ENCODE data around the gene SMS.

Gene SMS

DNA sequence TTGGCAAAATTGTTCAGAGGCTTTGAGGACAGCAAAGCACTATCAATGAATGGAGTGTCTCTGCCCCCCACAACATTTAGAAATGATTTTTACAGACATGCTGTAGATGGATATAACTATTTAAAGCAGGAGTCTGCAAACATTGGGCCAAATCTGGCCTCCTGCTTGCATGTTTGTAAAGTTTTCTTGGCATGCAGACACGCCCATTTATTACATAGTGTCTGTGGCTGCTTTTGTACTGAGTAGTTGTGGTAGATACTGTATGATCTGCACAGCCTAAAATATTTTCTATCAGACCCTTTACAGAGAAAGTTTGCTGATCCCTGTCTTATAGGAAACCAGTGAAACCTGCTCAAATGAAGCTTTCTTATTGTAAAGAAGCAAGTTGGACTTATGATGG is 46.1 kb downstream of the SMS start:
- DNase-seq, result no peak

DNA sequence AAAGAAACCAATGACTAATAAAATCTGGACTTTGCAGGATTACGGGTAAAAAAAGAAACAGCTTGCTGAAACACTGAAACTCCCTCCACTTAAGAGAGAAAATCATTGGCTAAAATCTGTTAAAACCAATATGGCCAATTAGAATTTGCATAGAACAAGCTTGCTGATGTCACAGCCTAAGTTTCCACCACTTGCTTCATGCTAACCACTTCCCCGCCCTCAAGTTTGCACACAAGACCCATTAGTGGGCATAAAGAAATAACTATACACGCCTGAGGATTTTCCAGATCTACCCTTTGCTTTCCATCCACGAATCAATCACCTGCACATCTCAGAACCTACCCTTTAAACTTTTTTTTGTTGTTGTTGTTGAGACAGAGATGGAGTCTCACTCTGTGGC is 48.9 kb downstream of the SMS start:
- no peak for DNase-seq

DNA sequence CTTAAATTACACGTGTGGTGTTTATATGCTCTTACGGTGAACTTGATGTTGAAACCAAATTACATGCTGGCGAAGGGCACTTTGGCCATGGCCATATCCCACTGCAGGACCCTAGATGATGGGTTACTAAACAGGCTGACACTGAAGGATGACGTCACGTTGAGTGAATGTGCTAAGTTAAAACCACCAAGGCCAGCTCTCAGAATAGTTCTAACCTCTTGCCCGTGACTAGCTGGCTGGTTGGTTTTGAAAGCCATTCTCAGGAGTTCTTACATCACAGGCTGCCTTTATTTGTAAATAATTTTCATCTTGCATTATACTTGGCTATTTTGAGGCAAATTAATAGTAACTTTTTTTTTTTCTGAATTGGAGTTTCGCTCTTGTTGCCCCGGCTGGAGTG is 50.3 kb downstream of the SMS start:
- DNase-seq, result no peak

DNA sequence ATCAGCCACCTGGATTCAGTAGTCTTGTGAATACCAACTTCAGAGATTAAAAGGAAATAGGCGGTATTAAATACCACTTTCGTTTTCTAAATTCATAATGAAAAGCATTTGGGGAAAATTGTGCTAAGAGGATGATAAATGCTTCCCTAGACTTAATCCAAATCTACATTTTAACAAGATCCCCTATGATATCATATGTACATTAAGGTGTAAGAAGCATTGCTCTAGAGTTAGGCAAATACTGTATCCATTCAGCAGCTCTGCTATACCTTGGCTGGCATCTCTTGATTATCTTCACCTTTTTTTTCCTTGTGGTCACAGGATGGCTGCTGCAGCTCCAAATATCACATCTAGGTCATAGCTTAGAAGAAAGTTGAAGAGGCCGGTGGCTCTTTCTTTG is 51.0 kb downstream of the SMS start:
- no peak for DNase-seq

DNA sequence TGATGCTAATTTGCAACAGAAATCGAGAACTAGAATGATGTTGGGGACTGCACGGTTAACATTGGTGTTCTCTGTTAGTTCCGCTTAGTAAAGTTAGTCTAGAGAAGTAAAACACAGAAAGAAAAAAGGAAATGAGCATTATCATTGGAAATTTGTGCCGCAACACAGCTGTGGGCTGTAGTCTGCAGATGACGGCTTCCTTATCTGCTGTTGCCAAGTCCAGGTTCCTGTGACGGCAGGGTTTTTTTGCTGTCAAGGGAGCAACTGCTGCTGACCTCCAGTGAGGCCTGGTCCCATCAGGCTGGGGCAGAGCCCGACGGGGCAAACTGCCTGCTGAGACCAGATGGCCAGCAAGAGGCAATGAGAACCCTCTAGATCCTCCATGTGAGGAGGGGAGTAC is 52.8 kb downstream of the SMS start:
- peak; percentile 61 for DNase-seq

DNA sequence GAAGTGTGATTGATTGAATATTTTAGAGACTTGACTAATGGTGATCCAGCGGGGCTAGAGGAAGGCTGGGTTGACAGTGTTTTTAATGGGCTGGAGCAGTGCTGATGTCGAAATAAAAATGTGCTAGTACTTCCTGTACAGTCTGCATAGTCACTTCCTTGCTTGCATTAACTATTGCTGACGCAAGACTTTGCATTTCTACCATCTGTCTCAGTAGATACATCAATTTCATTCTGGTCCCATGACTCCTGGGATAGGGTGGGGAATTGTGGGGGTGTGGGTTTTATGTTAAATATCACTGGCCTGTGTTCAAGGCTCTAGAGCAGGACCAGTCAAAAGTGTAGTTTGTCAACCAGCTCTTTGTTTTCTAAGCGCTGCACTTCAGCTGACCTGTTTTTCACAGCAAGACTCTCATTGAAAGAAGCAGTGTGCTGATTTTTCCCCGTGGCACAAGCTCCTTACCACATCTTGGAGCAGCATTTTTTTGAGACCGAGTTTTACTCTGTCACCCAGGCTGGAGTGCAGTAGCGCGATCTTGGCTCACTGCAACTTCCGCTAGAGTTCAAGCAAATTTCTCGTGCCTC is 56.5 kb downstream of the SMS start:
- DNase-seq, result peak; percentile 21

DNA sequence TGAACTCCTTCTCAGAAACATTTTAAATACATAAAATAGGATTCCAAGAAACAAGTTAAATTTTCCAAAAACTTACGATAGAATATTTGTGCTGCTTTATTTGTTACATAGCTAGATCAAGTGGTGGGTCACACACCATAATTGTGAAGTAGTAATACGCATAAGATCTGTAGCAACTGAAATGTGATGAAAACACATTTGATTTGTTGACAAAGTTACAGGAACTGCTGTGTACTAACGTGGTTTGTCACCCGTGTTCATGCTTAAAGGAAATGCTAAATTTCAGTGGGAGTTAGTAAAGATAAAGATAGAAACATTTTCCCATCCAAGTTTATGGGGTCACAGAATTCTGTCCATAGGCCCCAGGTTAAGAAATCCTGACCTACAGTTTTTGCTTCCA is 57.5 kb downstream of the SMS start:
- no peak for DNase-seq

DNA sequence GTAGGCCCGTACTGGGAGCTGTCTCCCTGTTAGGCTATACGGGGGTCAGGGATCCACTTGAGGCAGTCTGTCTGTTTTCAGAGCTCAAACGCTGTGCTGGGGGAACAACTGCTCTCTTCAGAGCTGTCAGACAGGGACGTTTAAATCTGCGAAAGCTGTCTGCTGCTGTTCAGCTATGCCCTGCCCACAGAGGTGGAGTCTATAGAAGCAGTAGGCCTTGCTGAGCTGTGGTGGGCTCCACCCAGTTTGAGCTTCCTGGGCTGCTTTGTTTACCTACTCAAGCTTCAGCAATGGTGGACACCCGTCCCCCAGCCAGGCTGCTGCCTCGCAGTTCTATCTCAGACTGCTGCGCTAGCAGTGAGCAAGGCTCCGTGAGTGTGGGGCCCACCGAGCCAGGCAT is 64.4 kb downstream of the SMS start:
- no peak for DNase-seq

DNA sequence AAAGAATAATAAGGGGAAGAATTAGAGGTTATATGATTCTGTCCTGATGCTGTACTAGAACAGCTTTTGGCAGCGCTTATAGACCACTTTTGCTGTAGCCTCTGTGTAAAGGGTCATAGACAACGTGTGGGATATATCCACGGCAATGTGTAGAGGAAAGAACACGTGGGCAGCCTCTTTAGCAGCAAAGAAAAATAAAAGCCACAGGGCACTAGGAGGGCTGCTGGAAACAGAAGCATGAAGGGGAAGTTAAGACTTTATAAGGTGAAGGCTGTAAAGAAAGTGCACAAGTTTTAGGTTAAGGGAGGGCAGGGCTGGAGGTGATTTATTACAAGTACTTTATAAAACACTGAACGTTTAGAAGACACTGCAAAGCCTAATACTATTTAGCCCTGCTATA is 71.5 kb downstream of the SMS start:
- DNase-seq, result no peak

DNA sequence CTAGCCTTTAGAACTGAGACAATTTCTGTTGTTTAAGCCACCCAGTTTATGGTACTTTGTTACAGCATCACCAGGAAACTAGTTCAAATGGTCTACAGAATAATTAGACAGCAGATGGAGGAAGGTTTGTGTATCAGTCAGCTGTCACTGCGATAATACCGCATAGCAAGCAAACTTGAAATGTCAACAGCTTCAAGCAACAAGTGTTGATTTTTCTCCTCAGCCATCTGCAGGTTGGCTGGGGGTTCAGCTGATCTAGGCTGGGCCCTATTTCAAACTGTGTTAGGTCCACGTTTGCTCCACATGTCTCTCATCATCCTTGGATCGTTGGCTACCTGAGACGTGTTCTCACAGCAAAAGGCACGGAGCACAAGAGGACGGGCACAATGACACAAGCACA is 72.4 kb downstream of the SMS start:
- no peak for DNase-seq

DNA sequence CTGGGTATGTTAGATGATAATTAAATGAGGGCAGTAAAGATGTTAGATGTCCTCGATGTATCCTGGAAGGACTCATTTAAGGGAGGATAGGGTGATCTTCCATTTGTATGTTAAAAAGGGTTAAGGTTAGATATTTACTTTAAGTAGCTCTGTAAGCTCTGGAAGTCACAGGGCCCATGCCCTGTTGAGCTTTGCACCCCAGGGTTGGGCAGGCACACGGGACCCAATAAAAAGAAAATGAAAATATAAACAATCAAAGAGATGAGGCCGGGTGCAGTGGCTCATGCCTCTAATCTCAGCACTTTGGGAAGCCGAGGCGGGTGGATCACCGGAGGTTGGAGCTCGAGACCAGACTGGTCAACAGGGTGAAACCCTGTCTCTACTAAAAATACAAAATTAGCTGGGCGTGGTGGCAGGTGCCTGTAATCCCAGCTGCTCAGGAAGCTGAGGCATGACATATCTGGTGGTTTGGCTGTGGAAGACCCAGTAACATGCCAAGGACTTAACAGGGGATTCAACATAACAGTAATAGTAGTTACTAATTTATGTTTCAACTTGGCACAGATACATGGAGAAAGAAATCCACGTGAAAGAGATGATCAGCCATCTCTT is 74.7 kb downstream of the SMS start:
- DNase-seq, result no peak

DNA sequence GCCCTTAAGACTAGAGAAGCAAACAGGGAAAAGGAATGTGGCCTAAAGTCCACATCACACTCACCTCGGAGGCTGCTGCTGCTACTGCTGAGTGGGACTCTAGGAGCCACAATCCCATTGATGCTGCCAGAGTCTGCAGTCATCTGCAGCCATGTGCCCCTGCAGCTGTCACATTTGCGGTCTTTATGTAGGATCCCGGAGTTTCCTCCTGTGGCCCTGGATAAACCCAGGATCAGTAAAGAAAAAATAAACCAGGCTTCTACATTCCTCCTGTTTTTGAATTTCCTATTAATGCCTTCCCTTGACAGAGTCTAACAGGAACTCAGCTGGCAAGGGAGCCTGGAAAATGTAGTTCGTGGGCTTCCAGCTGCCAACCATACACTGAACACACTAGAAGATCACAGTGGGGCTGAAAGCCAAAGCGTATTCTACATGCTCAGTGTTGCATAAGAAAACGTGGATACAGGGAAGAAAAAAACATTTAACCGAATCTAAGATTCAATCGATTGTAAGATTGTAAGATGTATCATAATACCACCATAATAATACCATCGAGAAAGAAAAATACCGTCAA is 81.3 kb downstream of the SMS start:
- DNase-seq, result no peak

DNA sequence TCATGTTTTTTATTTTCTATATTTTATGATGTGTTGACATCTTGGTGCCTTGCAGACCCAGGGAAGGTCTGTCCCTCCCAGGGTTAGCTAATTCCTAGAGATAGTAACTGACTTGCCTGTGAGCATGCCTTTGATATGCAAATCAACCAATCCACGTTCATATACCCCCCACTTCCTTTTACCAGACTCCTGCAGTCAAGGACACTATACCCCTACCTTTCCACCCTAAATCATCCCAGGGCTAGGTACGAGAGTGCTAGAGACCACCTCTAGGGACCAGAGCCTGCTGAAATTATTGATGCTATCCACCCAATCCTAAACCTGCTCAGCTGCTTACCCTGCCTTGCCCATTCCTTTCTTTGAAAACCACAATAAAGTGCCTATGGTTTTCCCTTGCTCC is 84.1 kb downstream of the SMS start:
- no peak for DNase-seq

DNA sequence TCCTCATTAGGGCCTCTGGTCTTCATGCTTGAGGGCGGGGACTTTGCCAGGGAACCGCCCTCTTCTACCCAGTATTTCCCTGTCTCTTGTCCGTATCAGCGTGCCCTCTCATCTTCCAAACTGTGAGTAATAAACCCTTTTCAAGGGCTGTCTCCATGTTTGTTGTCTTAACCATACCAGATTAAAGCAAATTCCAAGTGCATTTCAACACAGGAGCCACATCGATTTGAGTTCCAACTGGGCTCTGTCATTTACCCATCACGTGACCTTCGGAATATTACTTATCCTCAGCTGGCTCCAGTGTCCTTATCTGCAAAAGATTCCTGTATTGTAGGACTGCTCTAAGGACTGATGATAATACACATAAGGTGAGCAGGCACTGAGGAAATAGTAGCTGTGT is 85.2 kb downstream of the SMS start:
- DNase-seq, result no peak

DNA sequence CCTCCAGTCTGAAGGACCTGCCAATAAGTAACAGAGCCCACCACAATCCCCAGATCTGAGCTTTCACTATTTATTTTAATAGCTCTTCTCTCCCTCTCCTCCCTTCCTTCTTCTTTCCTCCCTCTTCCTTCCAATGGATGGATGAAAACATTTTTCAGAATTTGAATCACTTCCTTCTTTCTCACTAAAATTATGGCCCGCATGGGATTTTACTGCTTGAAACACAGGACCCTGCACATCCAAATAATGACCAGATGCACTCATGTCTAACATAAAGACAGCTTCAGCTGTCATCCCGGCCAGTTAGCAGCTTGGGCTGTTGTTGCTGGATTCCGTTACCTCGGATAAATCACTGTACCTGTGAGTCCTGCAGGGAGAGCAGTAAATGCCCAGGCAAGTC is 86.2 kb downstream of the SMS start:
- DNase-seq, result no peak

DNA sequence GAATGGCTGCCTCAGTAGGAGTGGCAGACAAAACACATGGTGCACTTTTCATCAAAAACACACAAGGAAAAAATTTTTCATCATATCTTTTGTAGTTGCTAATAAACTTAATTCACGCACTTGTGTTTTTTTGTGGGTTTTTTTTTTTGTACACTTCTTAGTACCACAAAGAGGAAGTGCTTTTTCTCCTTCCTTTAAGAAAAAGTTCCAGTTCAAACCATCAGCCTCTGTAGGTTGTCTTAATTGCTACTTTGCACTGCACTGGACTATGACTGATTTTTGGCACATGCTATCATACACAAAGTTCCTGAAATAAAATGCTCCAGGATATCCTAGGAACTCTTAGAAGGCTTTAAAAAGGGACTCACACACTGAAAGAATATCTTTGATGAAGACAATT is 91.6 kb downstream of the SMS start, which contains the start of gene PHEX:
TSS of gene PHEX (plus strand) at position 242 of the 400 bp plus-strand sequence. CDS start 681 bp downstream, outside the sequence.
- DNase-seq, result no peak

DNA sequence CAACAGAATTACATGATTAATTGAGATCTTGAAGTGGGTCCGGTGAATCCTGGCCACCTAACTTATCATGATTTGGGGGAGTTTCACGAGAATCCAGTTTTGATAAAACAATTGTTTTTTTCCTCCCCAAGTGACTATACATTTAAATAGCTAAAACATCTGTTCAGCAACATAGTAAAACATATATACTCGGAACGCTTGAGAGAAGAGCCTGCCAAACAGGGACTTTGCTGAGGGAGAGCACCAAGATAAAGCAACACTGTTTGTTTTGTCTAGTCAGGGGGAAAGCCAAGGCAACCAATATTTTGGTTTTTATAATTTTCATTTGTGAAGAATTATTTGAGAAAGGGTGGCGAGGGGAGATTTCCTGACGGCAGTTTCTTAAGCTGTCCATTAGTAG is 92.0 kb downstream of the SMS start:
- DNase-seq, result no peak

DNA sequence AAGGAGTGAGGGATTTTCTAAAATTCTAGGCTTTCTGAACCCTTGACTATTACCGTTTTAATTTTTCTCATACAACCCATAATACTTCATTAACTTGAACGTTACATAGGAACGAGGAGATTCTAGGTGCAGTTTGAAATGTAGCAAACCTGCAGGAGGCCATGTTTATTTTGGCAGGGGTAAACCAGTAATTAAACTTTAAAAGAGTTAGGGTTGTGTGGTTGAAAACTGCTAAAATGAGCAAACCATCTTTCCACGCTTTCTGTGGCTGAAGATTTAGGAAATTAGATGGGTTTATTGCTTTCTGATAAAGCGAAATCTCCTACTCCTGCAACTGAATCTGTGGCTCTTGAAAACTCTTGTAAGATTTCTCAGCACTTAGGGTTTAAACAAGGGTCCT is 93.3 kb downstream of the SMS start:
- no peak for DNase-seq

DNA sequence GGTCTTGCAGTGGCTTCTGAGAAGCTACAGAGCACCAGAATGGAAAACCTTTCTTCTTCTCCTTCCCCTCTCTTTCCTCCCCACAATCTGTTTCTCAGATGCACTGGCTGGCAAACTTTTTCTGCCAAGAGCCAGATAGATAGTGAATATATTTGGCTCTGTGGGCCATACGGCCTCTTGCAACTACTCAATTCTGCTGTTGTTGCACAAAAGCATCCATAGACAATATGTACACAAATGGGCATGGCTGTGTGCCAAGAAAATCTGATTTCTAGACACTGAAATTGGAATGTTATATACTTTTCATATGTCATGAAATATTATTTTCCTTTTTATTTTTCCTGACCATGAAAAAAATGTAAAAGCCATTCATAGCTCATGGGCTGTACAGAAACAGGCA is 94.7 kb downstream of the SMS start:
- no peak for DNase-seq

DNA sequence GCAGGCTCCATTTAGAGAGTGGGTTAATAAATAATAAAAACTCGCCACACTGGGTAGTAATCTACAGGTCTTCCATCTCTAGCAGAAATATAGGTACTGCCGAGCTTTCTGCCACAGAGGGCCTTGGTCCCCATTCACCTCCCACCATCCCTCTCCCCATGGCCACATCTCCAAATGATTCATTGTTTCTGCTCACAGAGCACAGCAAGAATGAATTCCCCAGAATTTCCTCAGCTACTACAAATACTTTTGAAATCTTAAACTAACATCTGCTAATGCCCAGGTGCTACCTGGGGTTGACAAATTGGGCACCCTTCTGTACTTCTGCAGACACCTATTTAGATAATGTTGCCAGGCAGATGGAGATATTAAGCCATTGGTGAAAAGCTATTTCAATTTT is 96.7 kb downstream of the SMS start:
- no peak for DNase-seq

DNA sequence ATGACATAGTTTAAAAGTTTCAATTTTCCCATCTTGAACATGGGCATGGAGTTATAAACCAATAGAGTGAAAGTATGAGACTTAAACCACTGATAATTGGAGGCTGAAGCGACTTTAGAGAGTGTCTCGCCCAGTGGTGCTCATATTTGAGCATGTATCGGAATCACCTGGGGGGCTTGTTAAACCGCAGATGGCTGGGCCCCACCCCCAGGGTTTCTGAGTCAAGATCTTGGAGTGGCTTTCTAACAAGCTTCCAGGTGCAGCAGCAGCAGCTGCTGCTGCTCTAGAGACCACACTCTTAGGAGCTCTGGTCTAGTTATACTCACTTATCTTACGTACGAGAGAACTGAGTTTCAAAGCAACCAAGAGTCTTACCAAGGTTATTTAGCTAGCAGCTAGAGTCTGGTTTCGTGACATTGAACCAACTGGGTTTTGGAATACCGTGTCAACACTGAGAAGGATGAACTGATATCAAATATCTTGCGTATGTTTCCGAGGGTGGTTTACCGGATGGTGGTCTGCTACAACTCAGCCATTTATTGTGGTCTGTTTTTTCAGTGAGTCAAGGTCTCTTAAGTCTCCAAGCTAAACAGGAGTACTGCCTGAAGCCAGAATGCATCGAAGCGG is 97.5 kb downstream of the SMS start:
- DNase-seq, result no peak

DNA sequence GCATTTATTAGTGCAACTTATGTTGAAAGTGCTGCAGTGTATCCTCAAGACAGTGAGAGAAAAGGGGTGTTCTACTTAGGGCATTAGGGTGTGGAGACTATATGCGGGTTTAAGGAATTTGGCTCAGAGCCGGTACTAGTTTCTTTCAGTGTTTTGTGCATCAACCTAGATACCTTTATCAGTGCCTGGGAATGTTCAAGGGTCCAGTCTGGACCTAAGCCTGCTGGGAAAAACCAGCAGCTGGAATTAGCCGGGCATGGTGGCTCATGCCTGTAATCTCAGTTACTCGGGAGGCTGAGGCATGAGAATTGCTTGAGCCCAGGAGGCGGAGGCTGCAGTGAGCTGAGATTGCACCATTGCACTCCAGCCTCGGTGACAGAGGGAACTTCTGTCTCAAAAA is 99.0 kb downstream of the SMS start:
- no peak for DNase-seq

DNA sequence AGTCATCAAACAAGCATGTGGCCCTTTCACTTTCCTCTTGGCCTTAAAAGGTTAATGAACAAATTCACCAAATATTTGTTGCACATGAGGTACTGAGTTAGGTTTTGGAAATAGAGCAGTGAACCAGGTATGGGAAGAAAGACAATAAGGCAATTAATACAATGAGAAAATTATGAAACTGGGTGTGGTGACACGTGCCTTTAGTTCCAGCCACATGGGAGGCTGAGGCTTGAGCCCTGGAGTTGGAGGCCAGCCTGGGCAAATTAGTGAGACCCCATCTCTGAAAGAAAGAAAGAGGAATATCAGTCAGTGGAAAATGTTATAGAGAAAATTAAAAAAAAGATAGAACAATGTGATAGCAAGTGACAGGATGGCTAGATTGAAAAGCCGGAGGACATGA is 99.7 kb downstream of the SMS start:
- DNase-seq, result no peak

DNA sequence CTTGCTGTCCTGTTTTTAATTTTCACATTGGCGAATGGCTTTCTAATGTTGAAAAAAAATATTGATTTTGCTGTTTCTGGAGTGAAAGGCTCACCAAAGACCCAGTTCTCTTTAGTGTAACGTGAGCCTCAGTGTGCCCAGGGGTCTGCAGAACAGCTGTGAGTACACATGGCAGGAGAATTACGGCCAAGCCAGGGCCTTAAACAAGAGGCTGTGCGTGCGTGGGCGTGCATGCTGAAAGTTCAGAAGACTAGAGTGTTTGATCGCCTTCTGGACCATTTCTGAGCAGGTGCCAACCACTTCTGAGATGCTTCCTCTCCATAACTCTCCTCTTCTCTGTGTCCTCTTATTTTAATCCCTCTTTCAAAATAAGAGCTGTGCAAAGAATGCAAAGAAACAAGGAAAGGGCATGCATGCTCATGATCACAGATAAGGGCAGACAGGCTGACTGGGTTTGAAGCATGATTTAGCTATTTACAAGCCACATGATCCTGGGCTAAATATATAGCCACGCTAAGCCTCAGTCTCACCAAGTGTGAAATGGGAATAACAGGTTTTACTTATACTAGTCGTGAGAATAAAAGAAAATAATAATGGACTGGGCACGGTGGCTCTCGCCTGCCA is 101.5 kb downstream of the SMS start:
- no peak for DNase-seq
